Activated naive CD4-positive, alpha-beta T cell treated with anti-CD3 and anti-CD28 coated beads, Interleukin-2, amount 10 ng/mL, durations not matched to agents 7 days and 5 days (primary cell): ENCODE measurements around the gene P2RY11.

Experiments
- CTCF ChIA-PET: fragments of 350-600 bp; sonication (Branson Sonifier 250); formaldehyde crosslinking; loops from one replicate; lab custom pipeline; 2021; ENCODE audit warnings: antibody characterized with exemption; lab: Charles Lee
- DNase-seq: peaks from one replicate; pipeline ENCODE4 v3.0.0-alpha.2; 2020
- H3K27ac Mint-ChIP-seq: one replicate; pipeline ENCODE4 v1.8.0; 2021; ENCODE audit warnings: mild to moderate bottlenecking, moderate library complexity, mixed read lengths
- H3K27me3 Mint-ChIP-seq: one replicate; pipeline ENCODE4 v1.8.0; 2021; ENCODE audit warnings: mild to moderate bottlenecking, mixed read lengths
- H3K36me3 Mint-ChIP-seq: one replicate; pipeline ENCODE4 v1.8.0; 2021; ENCODE audit warnings: mixed read lengths
- H3K4me1 Mint-ChIP-seq: one replicate; pipeline ENCODE4 v1.8.0; 2021; ENCODE audit warnings: mixed read lengths
- H3K4me3 Mint-ChIP-seq: one replicate; pipeline ENCODE4 v1.8.0; 2021; ENCODE audit warnings: mild to moderate bottlenecking, moderate library complexity, mixed read lengths
- H3K9me3 Mint-ChIP-seq: one replicate; pipeline ENCODE4 v1.8.0; 2021; ENCODE audit warnings: mixed read lengths

The P2RY11 gene

GRCh38 chr19:10087296-10088061 is 24.0 kb upstream of the P2RY11 start:
- DNase-seq = no peak
- CTCF ChIA-PET = no interaction called here
- H3K4me1 Mint-ChIP-seq = peaks cover 30% of the 10 kb centered on the region
- H3K36me3 Mint-ChIP-seq = peaks cover 25% of the 10 kb centered on the region
- no peaks in the 10 kb centered on the region for H3K9me3 Mint-ChIP-seq
- peak overlapping the region; percentile 81 for H3K4me3 Mint-ChIP-seq
- H3K27ac Mint-ChIP-seq = peak overlapping the region; percentile 75
- peaks cover 12% of the 10 kb centered on the region for H3K27me3 Mint-ChIP-seq

GRCh38 chr19:10088949-10089554 is 22.4 kb upstream of the P2RY11 start:
- DNase-seq = no peak
- H3K27ac Mint-ChIP-seq = peak overlapping the region; percentile 52
- CTCF ChIA-PET = interaction anchor here (1.0 kb wide), 1 partner anchor 10 kb away, joined by 3 read pairs; no protein-coding TSS in a partner anchor
- peaks cover 36% of the 10 kb centered on the region for H3K36me3 Mint-ChIP-seq
- H3K27me3 Mint-ChIP-seq = peaks cover 8% of the 10 kb centered on the region
- H3K9me3 Mint-ChIP-seq = no peaks in the 10 kb centered on the region
- H3K4me1 Mint-ChIP-seq = peaks cover 30% of the 10 kb centered on the region
- H3K4me3 Mint-ChIP-seq = no peak overlapping the region

- peaks cover 8% of the 10 kb centered on the region for H3K27me3 Mint-ChIP-seq
- CTCF ChIA-PET = no interaction called here
- H3K36me3 Mint-ChIP-seq = peaks cover 40% of the 10 kb centered on the region
- no peak overlapping the region for H3K4me3 Mint-ChIP-seq
- DNase-seq = no peak
- no peak overlapping the region for H3K27ac Mint-ChIP-seq
- peaks cover 30% of the 10 kb centered on the region for H3K4me1 Mint-ChIP-seq
- no peaks in the 10 kb centered on the region for H3K9me3 Mint-ChIP-seq
These were observed 21.6 kb upstream of the P2RY11 start for GRCh38 chr19:10089801-10090375.

GRCh38 chr19:10091370-10091687 is 20.2 kb upstream of the P2RY11 start:
- CTCF ChIA-PET = no interaction called here
- H3K4me3 Mint-ChIP-seq = no peak overlapping the region
- H3K27me3 Mint-ChIP-seq = no peaks in the 10 kb centered on the region
- no peak for DNase-seq
- peak overlapping the region; percentile 55 for H3K27ac Mint-ChIP-seq
- peaks cover 40% of the 10 kb centered on the region for H3K36me3 Mint-ChIP-seq
- H3K9me3 Mint-ChIP-seq = peaks cover 3% of the 10 kb centered on the region
- H3K4me1 Mint-ChIP-seq = peaks cover 30% of the 10 kb centered on the region

- H3K36me3 Mint-ChIP-seq = peaks cover 39% of the 10 kb centered on the region
- H3K4me1 Mint-ChIP-seq = peaks cover 30% of the 10 kb centered on the region
- H3K27ac Mint-ChIP-seq = no peak overlapping the region
- no peak for DNase-seq
- H3K9me3 Mint-ChIP-seq = peaks cover 3% of the 10 kb centered on the region
- CTCF ChIA-PET = no interaction called here
- no peak overlapping the region for H3K4me3 Mint-ChIP-seq
- no peaks in the 10 kb centered on the region for H3K27me3 Mint-ChIP-seq
These were observed 19.4 kb upstream of the P2RY11 start for GRCh38 chr19:10091895-10092641.

GRCh38 chr19:10092648-10093294 is 18.7 kb upstream of the P2RY11 start:
- Mint-ChIP-seq H3K36me3 (peaks cover 33% of the 10 kb centered on the region), H3K27ac (no peak overlapping the region), H3K4me1 (peaks cover 22% of the 10 kb centered on the region), H3K9me3 (peaks cover 3% of the 10 kb centered on the region), H3K4me3 (no peak overlapping the region), H3K27me3 (no peaks in the 10 kb centered on the region)
- no peak for DNase-seq
- CTCF ChIA-PET = no interaction called here

- Mint-ChIP-seq H3K27me3 (no peaks in the 10 kb centered on the region), H3K4me3 (no peak overlapping the region), H3K27ac (no peak overlapping the region), H3K9me3 (peaks cover 3% of the 10 kb centered on the region), H3K4me1 (peaks cover 26% of the 10 kb centered on the region), H3K36me3 (peaks cover 33% of the 10 kb centered on the region)
- CTCF ChIA-PET = no interaction called here
- DNase-seq = no peak
These were observed 18.0 kb upstream of the P2RY11 start for GRCh38 chr19:10093295-10094186.

GRCh38 chr19:10095622-10095947 is 15.9 kb upstream of the P2RY11 start:
- H3K36me3 Mint-ChIP-seq = peaks cover 23% of the 10 kb centered on the region
- CTCF ChIA-PET = interaction anchor here (1.0 to 1.4 kb wide), 3 partner anchors 9 to 25 kb away, joined by 3 read pairs; partner anchors contain the start of gene PPAN
- H3K9me3 Mint-ChIP-seq = peaks cover 3% of the 10 kb centered on the region
- peaks cover 5% of the 10 kb centered on the region for H3K27me3 Mint-ChIP-seq
- H3K4me1 Mint-ChIP-seq = peaks cover 31% of the 10 kb centered on the region
- peak overlapping the region; percentile 38 for H3K27ac Mint-ChIP-seq
- H3K4me3 Mint-ChIP-seq = no peak overlapping the region
- no peak for DNase-seq

- peak overlapping the region; percentile 82 for H3K27ac Mint-ChIP-seq
These were observed 15.4 kb upstream of the P2RY11 start for GRCh38 chr19:10095948-10096614.

GRCh38 chr19:10096615-10096963 is 14.9 kb upstream of the P2RY11 start:
- H3K27me3 Mint-ChIP-seq = peaks cover 5% of the 10 kb centered on the region
- CTCF ChIA-PET = interaction anchor here (0.8 to 2.2 kb wide), 6 partner anchors 8 to 165 kb away, joined by 3 to 8 read pairs (median 3); partner anchors contain the start of gene PPAN
- peak overlapping the region; percentile 57 for H3K4me3 Mint-ChIP-seq
- peaks cover 34% of the 10 kb centered on the region for H3K4me1 Mint-ChIP-seq
- no peak for DNase-seq
- H3K9me3 Mint-ChIP-seq = peaks cover 3% of the 10 kb centered on the region
- H3K36me3 Mint-ChIP-seq = peaks cover 21% of the 10 kb centered on the region
- H3K27ac Mint-ChIP-seq = peak overlapping the region; percentile 82

More at GRCh38 chr19:10095948-10096614, 15.4 kb upstream of the P2RY11 start:
- peaks cover 31% of the 10 kb centered on the region for H3K4me1 Mint-ChIP-seq
- CTCF ChIA-PET = interaction anchor here (0.8 to 2.2 kb wide), 6 partner anchors 8 to 164 kb away, joined by 3 to 8 read pairs (median 3); partner anchors contain the start of gene PPAN
- H3K9me3 Mint-ChIP-seq = peaks cover 3% of the 10 kb centered on the region
- H3K36me3 Mint-ChIP-seq = peaks cover 23% of the 10 kb centered on the region
- H3K27me3 Mint-ChIP-seq = peaks cover 5% of the 10 kb centered on the region
- peak; percentile 89 for DNase-seq
- peak overlapping the region; percentile 57 for H3K4me3 Mint-ChIP-seq

GRCh38 chr19:10100163-10100785 is 11.2 kb upstream of the P2RY11 start:
- no peak for DNase-seq
- H3K27ac Mint-ChIP-seq = no peak overlapping the region
- H3K27me3 Mint-ChIP-seq = peaks cover 5% of the 10 kb centered on the region
- CTCF ChIA-PET = interaction anchor here (0.9 to 4.8 kb wide), 5 partner anchors 8 to 170 kb away, joined by 3 to 51 read pairs (median 12); partner anchors contain the start of genes ICAM1 and P2RY11
- H3K36me3 Mint-ChIP-seq = no peaks in the 10 kb centered on the region
- peaks cover 55% of the 10 kb centered on the region for H3K4me1 Mint-ChIP-seq
- H3K9me3 Mint-ChIP-seq = peaks cover 3% of the 10 kb centered on the region
- no peak overlapping the region for H3K4me3 Mint-ChIP-seq

GRCh38 chr19:10102787-10103236 is 8.7 kb upstream of the P2RY11 start:
- Mint-ChIP-seq H3K27ac (peak overlapping the region; percentile 89), H3K9me3 (no peaks in the 10 kb centered on the region), H3K36me3 (peaks cover 13% of the 10 kb centered on the region), H3K4me1 (peaks cover 68% of the 10 kb centered on the region), H3K4me3 (no peak overlapping the region), H3K27me3 (peaks cover 5% of the 10 kb centered on the region)
- CTCF ChIA-PET = interaction anchor here (1.7 kb wide), 2 partner anchors 10 to 12 kb away, joined by 5 read pairs; no protein-coding TSS in a partner anchor
- DNase-seq = no peak
